Neutrophil (primary cell): ENCODE data around the gene USP17L27.
"Not testable (repeated sequence)": the region's sequence is repeated elsewhere in the genome, so short reads cannot be mapped to it uniquely, and the experiment has no call there.

Source experiments
- H3K27ac ChIP-seq: fragments of 200-600 bp; sonication (generic); 2 replicates; pipeline ENCODE4 v1.5.1; 2016; ENCODE audit warnings: mild to moderate bottlenecking, moderate library complexity
- H3K27me3 ChIP-seq: fragments of 200-600 bp; sonication (generic); 2 replicates; pipeline ENCODE4 v1.6.0; 2016; ENCODE audit warnings: mild to moderate bottlenecking
- H3K36me3 ChIP-seq: fragments of 200-600 bp; sonication (generic); 2 replicates; pipeline ENCODE4 v1.5.1; 2017
- H3K4me1 ChIP-seq, 2 experiments: fragments of 200-600 bp in 1 of 2; sonication (generic) in 1 of 2; 1 replicate in 1 of 2; 2 replicates in 1 of 2; pipeline versions ENCODE4 v1.5.1 to v1.6.1; 2013 to 2016; ENCODE audit warnings: low read depth in 1 of 2, low read length in 1 of 2, mild to moderate bottlenecking in 1 of 2, moderate library complexity in 1 of 2; ENCODE audit not compliant: control insufficient read depth in 1 of 2, insufficient read depth in 1 of 2
- H3K4me3 ChIP-seq, 2 experiments: fragments of 200-600 bp in 1 of 2; sonication (generic) in 1 of 2; 1 replicate in 1 of 2; 2 replicates in 1 of 2; pipeline ENCODE4 v1.5.1; 2013 to 2016; ENCODE audit warnings: low read depth in 1 of 2, low read length in 1 of 2, mild to moderate bottlenecking in 1 of 2, moderate library complexity in 1 of 2
- H3K9me3 ChIP-seq: fragments of 200-600 bp; sonication (generic); 2 replicates; pipeline ENCODE4 v1.5.1; 2016
- TF ChIP-seq, protein P1 (sequence below): fragments of 200-600 bp; sonication (generic); IDR thresholded peaks from 2 replicates; pipeline ENCODE4 v1.5.1; 2016; ENCODE audit warnings: antibody characterized with exemption

USP17L27 gene

DNA sequence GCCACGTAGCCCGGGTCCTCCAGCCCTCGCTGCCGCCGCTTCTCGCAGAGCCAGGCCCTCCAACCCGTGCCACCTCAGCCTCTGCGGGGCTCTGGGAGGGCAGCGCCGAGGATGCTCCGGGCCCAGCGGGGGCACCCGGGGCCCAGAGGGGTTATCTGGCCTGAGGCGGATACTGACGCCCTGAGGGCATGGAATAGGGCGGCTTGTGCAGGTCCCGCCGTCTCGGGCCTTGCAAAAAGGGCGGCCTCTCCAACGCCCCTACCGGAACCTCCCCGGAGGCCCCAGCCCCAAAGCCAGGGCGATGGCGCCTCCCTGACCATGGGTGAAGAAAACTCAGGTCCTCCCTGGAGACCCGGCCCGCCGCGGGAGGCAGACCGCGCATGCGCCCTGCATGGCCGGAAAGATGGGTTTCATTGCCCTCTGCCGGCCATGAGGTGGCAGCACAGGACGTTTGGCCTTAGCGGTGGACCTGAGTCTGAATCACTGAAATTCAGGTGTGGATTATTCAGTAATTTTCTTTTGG, 37.1 kb downstream of the USP17L27 start:
- not testable (repeated sequence) for H3K4me1 ChIP-seq, H3K27me3 ChIP-seq, H3K27ac ChIP-seq, H3K36me3 ChIP-seq, H3K9me3 ChIP-seq
- TF ChIP-seq, protein P1, sequence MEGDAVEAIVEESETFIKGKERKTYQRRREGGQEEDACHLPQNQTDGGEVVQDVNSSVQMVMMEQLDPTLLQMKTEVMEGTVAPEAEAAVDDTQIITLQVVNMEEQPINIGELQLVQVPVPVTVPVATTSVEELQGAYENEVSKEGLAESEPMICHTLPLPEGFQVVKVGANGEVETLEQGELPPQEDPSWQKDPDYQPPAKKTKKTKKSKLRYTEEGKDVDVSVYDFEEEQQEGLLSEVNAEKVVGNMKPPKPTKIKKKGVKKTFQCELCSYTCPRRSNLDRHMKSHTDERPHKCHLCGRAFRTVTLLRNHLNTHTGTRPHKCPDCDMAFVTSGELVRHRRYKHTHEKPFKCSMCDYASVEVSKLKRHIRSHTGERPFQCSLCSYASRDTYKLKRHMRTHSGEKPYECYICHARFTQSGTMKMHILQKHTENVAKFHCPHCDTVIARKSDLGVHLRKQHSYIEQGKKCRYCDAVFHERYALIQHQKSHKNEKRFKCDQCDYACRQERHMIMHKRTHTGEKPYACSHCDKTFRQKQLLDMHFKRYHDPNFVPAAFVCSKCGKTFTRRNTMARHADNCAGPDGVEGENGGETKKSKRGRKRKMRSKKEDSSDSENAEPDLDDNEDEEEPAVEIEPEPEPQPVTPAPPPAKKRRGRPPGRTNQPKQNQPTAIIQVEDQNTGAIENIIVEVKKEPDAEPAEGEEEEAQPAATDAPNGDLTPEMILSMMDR, result peak; percentile 55
- peak overlapping the region in 1 of 2 experiments; percentile 41 for H3K4me3 ChIP-seq

DNA sequence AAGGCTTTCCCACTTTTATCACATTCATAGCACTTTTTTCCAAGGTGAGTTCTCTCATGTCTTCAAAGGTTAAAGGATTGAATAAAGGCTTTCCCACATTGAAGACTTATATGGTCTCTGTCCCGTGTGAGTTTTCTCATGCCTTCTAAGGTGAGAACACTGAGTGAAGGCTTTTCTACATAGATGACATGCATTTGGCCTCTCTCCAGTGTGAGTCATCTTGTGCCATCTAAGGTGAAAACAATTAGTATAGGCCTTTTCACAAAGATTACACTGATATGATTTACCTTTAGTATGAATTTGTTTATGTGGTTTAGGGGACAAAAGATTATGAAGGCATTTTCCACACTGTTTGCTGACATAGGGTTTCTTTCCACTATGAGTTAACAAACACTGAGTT, 40.2 kb downstream of the USP17L27 start:
- Histone ChIP-seq H3K36me3 (no peaks in the 10 kb centered on the region), H3K27me3 (no peaks in the 10 kb centered on the region), H3K9me3 (no peaks in the 10 kb centered on the region), H3K4me1 (peaks cover 0 to 4% of the 10 kb centered on the region in 2 experiments), H3K4me3 (no peak overlapping the region), H3K27ac (no peak overlapping the region)
- TF ChIP-seq, protein P1, result no peak

DNA sequence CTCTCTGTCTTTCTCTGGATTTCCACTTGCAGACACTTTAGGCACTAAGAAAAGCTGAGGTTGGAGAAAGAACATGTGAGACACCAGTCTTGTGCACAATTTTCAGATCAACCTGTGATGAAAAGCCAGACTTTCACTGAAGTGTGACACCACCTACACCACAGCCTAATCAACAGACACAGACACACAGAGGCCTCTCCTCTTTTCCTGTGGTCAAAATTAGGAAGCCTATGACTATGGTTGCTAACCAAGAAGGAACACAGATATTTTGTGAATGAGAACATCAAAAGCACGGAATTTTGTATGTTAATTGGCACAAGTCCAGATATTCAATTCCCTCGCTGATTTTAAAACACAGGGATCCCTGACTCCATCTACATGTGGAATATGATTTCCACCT, 45.1 kb downstream of the USP17L27 start:
- H3K9me3 ChIP-seq, H3K36me3 ChIP-seq, H3K4me3 ChIP-seq, H3K27me3 ChIP-seq, H3K27ac ChIP-seq, H3K4me1 ChIP-seq: not testable (repeated sequence)
